Natural killer cell (primary cell): Measurements from ENCODE around the gene PDZRN4. TPM values are rescaled to one million over a fixed set of nuclear protein-coding genes. Genes with fewer than 3 reads are reported as not detected.

Experiments used
- ATAC-seq, 3 donors: fragments of 150-1000 bp in 2 of 3; fragments of 200-7000 bp in 1 of 3; cut with Tn5 transposase; 1 replicate in 1 of 3; 2 replicates in 2 of 3; pipeline ENCODE4 v1.10.0; 2021; ENCODE audit warnings: mild to moderate bottlenecking in 2 of 3, moderate library complexity in 2 of 3
- DNase-seq, 2 donors: peaks; one replicate each; pipeline versions ENCODE4 v3.0.0 to v3.0.0-alpha.2; 2013 to 2021; ENCODE audit warnings: mixed read lengths in 1 of 2
- H3K27ac ChIP-seq: one replicate; pipeline ENCODE4 v1.5.1; 2013; ENCODE audit warnings: mild to moderate bottlenecking, low read length
- H3K27me3 ChIP-seq: one replicate; pipeline ENCODE4 v1.6.1; 2013; ENCODE audit warnings: low read length; ENCODE audit not compliant: control insufficient read depth, insufficient read depth
- H3K36me3 ChIP-seq: one replicate; pipeline ENCODE4 v1.6.1; 2013; ENCODE audit warnings: low read length; ENCODE audit not compliant: control insufficient read depth, insufficient read depth
- H3K4me1 ChIP-seq: one replicate; pipeline ENCODE4 v1.6.1; 2013; ENCODE audit warnings: low read length; ENCODE audit not compliant: control insufficient read depth, insufficient read depth
- H3K4me3 ChIP-seq: one replicate; pipeline ENCODE4 v1.5.1; 2013; ENCODE audit warnings: low read length
- H3K9me3 ChIP-seq: one replicate; pipeline ENCODE4 v1.6.1; 2013; ENCODE audit warnings: low read length; ENCODE audit not compliant: control insufficient read depth, insufficient read depth
- H3K27ac Mint-ChIP-seq, 2 donors: one replicate each; pipeline ENCODE4 v1.8.0; 2022; ENCODE audit warnings: mild to moderate bottlenecking in 2 of 2, mixed read lengths in 2 of 2, moderate library complexity in 1 of 2
- H3K27me3 Mint-ChIP-seq, 2 donors: one replicate each; pipeline ENCODE4 v1.8.0; 2022; ENCODE audit warnings: low read depth in 2 of 2, mixed read lengths in 2 of 2
- H3K36me3 Mint-ChIP-seq: one replicate; pipeline ENCODE4 v1.8.0; 2022; ENCODE audit warnings: mixed read lengths
- H3K4me1 Mint-ChIP-seq, 2 donors: one replicate each; pipeline ENCODE4 v1.8.0; 2022; ENCODE audit warnings: mixed read lengths in 2 of 2
- H3K4me3 Mint-ChIP-seq: one replicate; pipeline ENCODE4 v1.8.0; 2022; ENCODE audit warnings: mild to moderate bottlenecking, moderate library complexity, mixed read lengths
- H3K9me3 Mint-ChIP-seq, 2 donors: one replicate each; pipeline ENCODE4 v1.8.0; 2022; ENCODE audit warnings: mixed read lengths in 2 of 2
- WGBS: methylation state at CpG from one replicate; pipeline ENCODE4 v1.1.7; 2013; ENCODE audit warnings: missing lambda C conversion rate; ENCODE audit not compliant: insufficient coverage; 5-methylcytosine and 5-hydroxymethylcytosine counted together
- intact Hi-C: fragments of 100-400 bp; cut with micrococcal nuclease; formaldehyde crosslinking; loops from one replicate; pipeline ENCODE4 v1.14.2; 2022
- total RNA-seq, 4 donors: library from RNA; stranded (reverse); fragments of 120-200 nt in 1 of 4; gene quantifications; one replicate each; pipeline versions ENCODE4 v1.2.3 to v1.2.4, GENCODE V29; 2013 to 2022
- TF ChIP-seq, protein P1 (sequence below): fragments of 200-600 bp; IDR thresholded peaks from one replicate; pipeline ENCODE4 v1.8.0; 2022; ENCODE audit warnings: antibody characterized with exemption

Gene PDZRN4
- total RNA-seq, 3 donors from 2014 or later (not counting 1 experiment from before 2014, with no cell fraction given) = not detected

DNA sequence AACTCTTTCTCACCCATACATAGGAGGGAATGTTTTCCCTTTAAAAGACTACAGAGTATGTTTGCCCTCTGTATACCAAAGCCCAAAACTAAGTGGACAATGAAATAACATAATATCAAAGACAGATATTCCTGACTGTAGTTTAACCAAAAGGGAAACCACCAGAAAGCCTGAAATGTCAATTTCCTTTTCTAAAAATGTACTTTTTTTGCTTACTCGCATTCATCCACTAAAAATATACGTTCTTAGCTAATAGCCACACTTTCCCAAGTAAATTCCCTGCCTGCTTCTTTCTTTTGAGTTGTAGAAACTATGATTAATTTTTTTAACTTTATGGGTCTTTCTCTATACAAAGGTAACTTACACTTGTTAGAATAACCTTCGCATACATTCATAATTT, 280.2 kb downstream of the PDZRN4 start:
- TF ChIP-seq, protein P1, sequence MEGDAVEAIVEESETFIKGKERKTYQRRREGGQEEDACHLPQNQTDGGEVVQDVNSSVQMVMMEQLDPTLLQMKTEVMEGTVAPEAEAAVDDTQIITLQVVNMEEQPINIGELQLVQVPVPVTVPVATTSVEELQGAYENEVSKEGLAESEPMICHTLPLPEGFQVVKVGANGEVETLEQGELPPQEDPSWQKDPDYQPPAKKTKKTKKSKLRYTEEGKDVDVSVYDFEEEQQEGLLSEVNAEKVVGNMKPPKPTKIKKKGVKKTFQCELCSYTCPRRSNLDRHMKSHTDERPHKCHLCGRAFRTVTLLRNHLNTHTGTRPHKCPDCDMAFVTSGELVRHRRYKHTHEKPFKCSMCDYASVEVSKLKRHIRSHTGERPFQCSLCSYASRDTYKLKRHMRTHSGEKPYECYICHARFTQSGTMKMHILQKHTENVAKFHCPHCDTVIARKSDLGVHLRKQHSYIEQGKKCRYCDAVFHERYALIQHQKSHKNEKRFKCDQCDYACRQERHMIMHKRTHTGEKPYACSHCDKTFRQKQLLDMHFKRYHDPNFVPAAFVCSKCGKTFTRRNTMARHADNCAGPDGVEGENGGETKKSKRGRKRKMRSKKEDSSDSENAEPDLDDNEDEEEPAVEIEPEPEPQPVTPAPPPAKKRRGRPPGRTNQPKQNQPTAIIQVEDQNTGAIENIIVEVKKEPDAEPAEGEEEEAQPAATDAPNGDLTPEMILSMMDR = no peak
- Mint-ChIP-seq H3K27me3 (no peaks in the 10 kb centered on the region), H3K4me3 (no peak overlapping the region), H3K4me1 (no peaks in the 10 kb centered on the region), H3K9me3 (no peaks in the 10 kb centered on the region), H3K36me3 (no peaks in the 10 kb centered on the region), H3K27ac (no peak overlapping the region)
- Histone ChIP-seq H3K9me3 (no peaks in the 10 kb centered on the region), H3K27ac (no peak overlapping the region), H3K4me1 (no peaks in the 10 kb centered on the region), H3K4me3 (no peak overlapping the region), H3K27me3 (no peaks in the 10 kb centered on the region), H3K36me3 (no peaks in the 10 kb centered on the region)
- 17% methylated on average over 1 of the region's 3 CpGs for WGBS
- DNase-seq (no peak), ATAC-seq (no peak)
- intact Hi-C loops = no loop called here

DNA sequence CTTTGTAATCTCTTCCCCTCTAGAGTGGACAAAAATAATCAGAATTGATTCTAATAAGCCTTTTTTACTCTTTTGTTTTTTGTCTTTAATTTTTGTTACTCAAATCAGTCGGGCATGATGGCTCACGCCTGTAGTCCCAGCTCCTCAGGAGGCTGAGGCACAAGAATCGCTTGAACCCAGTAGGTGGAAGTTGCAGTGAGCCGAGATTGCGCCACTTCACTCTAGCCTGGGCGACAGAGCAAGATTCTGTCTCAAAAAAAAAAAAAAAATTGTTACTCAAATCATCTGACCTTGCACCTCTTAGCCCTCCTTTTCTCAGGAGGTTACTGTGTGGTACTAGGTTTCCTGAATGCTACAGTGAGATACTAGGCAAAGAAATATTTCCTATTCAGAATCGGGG, 280.6 kb downstream of the PDZRN4 start:
- DNase-seq = no peak
- ATAC-seq = no peak
- Histone ChIP-seq H3K9me3 (no peaks in the 10 kb centered on the region), H3K4me1 (no peaks in the 10 kb centered on the region), H3K27me3 (no peaks in the 10 kb centered on the region), H3K36me3 (no peaks in the 10 kb centered on the region), H3K27ac (no peak overlapping the region), H3K4me3 (no peak overlapping the region)
- TF ChIP-seq, protein P1 = no peak
- Mint-ChIP-seq H3K4me1 (no peaks in the 10 kb centered on the region), H3K36me3 (no peaks in the 10 kb centered on the region), H3K27me3 (no peaks in the 10 kb centered on the region), H3K4me3 (no peak overlapping the region), H3K9me3 (no peaks in the 10 kb centered on the region), H3K27ac (no peak overlapping the region)
- intact Hi-C loops = no loop called here
- 57% methylated on average over 7 of the region's 7 CpGs for WGBS

GRCh38 chr12:41473441-41473840, 285.3 kb downstream of the PDZRN4 start:
- WGBS = 71% methylated on average over 1 of the region's 1 CpG
- Histone ChIP-seq H3K9me3 (no peaks in the 10 kb centered on the region), H3K4me3 (no peak overlapping the region), H3K27me3 (no peaks in the 10 kb centered on the region), H3K27ac (no peak overlapping the region), H3K36me3 (no peaks in the 10 kb centered on the region), H3K4me1 (no peaks in the 10 kb centered on the region)
- H3K4me1 Mint-ChIP-seq = no peaks in the 10 kb centered on the region
- H3K27me3 Mint-ChIP-seq = no peaks in the 10 kb centered on the region
- H3K36me3 Mint-ChIP-seq = no peaks in the 10 kb centered on the region
- DNase-seq (no peak), ATAC-seq (no peak)
- intact Hi-C loops = no loop called here
- TF ChIP-seq, protein P1 = no peak
- no peak overlapping the region for H3K27ac Mint-ChIP-seq
- H3K9me3 Mint-ChIP-seq = no peaks in the 10 kb centered on the region
- H3K4me3 Mint-ChIP-seq = no peak overlapping the region

DNA sequence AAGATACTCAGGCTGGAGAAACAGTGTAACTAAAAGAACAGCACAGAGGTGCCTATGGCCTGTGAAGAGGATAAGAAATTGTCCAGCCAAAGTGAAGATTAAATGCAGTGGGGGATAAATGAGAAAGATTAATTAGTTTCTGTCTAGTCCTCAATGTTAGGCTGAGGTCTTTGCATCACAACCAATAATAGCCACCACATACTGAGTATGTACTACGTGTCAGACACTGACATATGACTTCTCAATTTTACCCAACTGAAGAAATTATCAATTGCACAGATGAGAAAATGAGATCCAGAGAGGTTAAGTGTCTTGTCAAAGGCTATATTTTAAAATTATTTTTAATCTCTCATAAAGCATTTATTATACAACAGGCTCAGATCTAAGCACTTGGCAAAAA, 285.9 kb downstream of the PDZRN4 start:
- H3K27ac Mint-ChIP-seq = no peak overlapping the region
- no peaks in the 10 kb centered on the region for H3K27me3 ChIP-seq
- no peak for ATAC-seq
- no peaks in the 10 kb centered on the region for H3K9me3 ChIP-seq
- no peak for DNase-seq
- H3K4me3 ChIP-seq = no peak overlapping the region
- H3K36me3 ChIP-seq = no peaks in the 10 kb centered on the region
- no peak overlapping the region for H3K4me3 Mint-ChIP-seq
- 100% methylated on average over 1 of the region's 1 CpG for WGBS
- H3K4me1 Mint-ChIP-seq = no peaks in the 10 kb centered on the region
- intact Hi-C loops = no loop called here
- TF ChIP-seq, protein P1 = no peak
- H3K36me3 Mint-ChIP-seq = no peaks in the 10 kb centered on the region
- no peaks in the 10 kb centered on the region for H3K9me3 Mint-ChIP-seq
- H3K27ac ChIP-seq = no peak overlapping the region
- H3K27me3 Mint-ChIP-seq = no peaks in the 10 kb centered on the region
- H3K4me1 ChIP-seq = no peaks in the 10 kb centered on the region
